Progenitor cell of endocrine pancreas (in vitro differentiated cells): ENCODE data around the gene LRSAM1. TPM values are rescaled to one million over a fixed set of nuclear protein-coding genes. Genes with fewer than 3 reads are reported as not detected.

Experiments used
- DNase-seq: peaks from one replicate; pipeline ENCODE4 v3.0.0; 2021; ENCODE audit warnings: low spot score; ENCODE audit not compliant: unreplicated experiment
- H3K27ac Mint-ChIP-seq: 2 replicates; pipeline ENCODE4 v1.8.0; 2021; ENCODE audit warnings: mild to moderate bottlenecking, moderate library complexity, mixed read lengths
- H3K27me3 Mint-ChIP-seq: 2 replicates; pipeline ENCODE4 v1.8.0; 2021; ENCODE audit warnings: mixed read lengths
- H3K36me3 Mint-ChIP-seq: 2 replicates; pipeline ENCODE4 v1.8.0; 2022; ENCODE audit warnings: mixed read lengths; ENCODE audit not compliant: insufficient read depth
- H3K4me1 Mint-ChIP-seq: 2 replicates; pipeline ENCODE4 v1.8.0; 2021; ENCODE audit warnings: low read depth, mixed read lengths
- H3K4me3 Mint-ChIP-seq: 2 replicates; pipeline ENCODE4 v1.8.0; 2021; ENCODE audit warnings: low read depth, mild to moderate bottlenecking, moderate library complexity, mixed read lengths
- H3K9me3 Mint-ChIP-seq: 2 replicates; pipeline ENCODE4 v1.8.0; 2021; ENCODE audit warnings: low read depth, mixed read lengths
- CTCF ChIP-seq: fragments of 200-600 bp; sonication (generic); IDR thresholded peaks from one replicate; pipeline ENCODE4 v1.5.0; 2021; ENCODE audit warnings: antibody characterized with exemption, mild to moderate bottlenecking; ENCODE audit not compliant: unreplicated experiment
- total RNA-seq: library from RNA; stranded (reverse); gene quantifications from 2 replicates; pipeline ENCODE4 v1.2.1, GENCODE V29; 2021

LRSAM1 gene
- total RNA-seq, 1 donor from 2014 or later: 28.5 TPM

GRCh38 chr9:127444283-127444920, 6.9 kb upstream of the LRSAM1 start:
- Mint-ChIP-seq H3K36me3 (peaks cover 57% of the 10 kb centered on the region), H3K9me3 (no peaks in the 10 kb centered on the region), H3K4me3 (no peak overlapping the region), H3K27ac (peak overlapping the region; percentile 69), H3K4me1 (peaks cover 10% of the 10 kb centered on the region), H3K27me3 (no peaks in the 10 kb centered on the region)
- no peak for DNase-seq
- no peak for TF ChIP-seq CTCF

- H3K36me3 Mint-ChIP-seq: peaks cover 58% of the 10 kb centered on the region
- H3K27me3 Mint-ChIP-seq: no peaks in the 10 kb centered on the region
- no peak for TF ChIP-seq CTCF
- no peak for DNase-seq
- no peak overlapping the region for H3K27ac Mint-ChIP-seq
- no peaks in the 10 kb centered on the region for H3K9me3 Mint-ChIP-seq
- peaks cover 18% of the 10 kb centered on the region for H3K4me1 Mint-ChIP-seq
- H3K4me3 Mint-ChIP-seq: no peak overlapping the region
Measured at GRCh38 chr9:127444921-127445850, 6.1 kb upstream of the LRSAM1 start.

DNA sequence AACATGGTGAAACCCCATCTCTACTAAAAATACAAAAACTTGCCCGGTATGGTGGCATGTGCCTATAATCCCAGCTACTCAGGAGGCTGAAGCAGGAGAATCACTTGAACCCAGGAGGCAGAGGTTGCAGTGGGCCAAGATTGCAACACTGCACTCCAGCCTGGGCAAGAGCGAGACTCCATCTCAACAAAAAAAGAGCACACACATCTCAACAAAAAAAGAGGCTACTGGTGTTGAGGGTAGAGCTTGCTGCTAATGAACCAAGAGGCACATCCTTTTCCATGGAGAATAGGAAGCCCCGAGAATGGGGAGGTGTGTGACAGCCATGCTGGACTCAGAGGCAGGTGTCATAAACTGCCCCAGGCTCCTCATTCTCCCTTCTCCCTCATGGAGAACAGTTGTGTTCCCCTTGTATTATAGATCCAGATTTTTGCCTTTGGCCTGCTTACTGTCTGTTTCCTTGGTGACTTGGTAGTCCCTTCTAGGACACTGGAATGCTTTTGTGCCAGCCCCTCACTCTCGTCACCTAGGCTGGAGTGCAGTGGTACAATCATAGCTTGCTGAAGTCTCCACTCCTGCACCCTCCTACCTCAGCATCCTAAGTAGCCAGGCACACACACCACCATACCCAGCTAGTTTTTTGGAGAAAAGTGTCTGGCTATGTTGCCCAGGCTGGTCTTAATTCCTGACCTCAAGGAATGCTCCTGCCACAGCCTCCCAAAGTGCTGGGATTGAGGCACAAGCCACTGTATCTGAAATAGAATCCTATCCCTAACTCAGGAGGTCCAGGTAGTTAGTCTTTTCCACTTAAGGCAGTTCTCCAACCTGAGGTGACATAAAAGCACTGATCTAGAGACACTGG, 5.2 kb upstream of the LRSAM1 start:
- Mint-ChIP-seq H3K27ac (peak overlapping the region; percentile 79), H3K36me3 (peaks cover 50% of the 10 kb centered on the region)

GRCh38 chr9:127446713-127447415, 4.4 kb upstream of the LRSAM1 start:
- peak overlapping the region; percentile 79 for H3K27ac Mint-ChIP-seq
- no peaks in the 10 kb centered on the region for H3K9me3 Mint-ChIP-seq
- no peak overlapping the region for H3K4me3 Mint-ChIP-seq
- no peak for DNase-seq
- H3K36me3 Mint-ChIP-seq: peaks cover 49% of the 10 kb centered on the region
- H3K4me1 Mint-ChIP-seq: peaks cover 20% of the 10 kb centered on the region
- no peaks in the 10 kb centered on the region for H3K27me3 Mint-ChIP-seq
- TF ChIP-seq CTCF: no peak

More for the DNA sequence above, 5.2 kb upstream of the LRSAM1 start:
- H3K27me3 Mint-ChIP-seq: no peaks in the 10 kb centered on the region
- TF ChIP-seq CTCF: no peak
- H3K4me1 Mint-ChIP-seq: peaks cover 20% of the 10 kb centered on the region
- DNase-seq: no peak
- H3K4me3 Mint-ChIP-seq: no peak overlapping the region
- no peaks in the 10 kb centered on the region for H3K9me3 Mint-ChIP-seq
